ENCODE measurements around the gene ARHGEF38.

DNA sequence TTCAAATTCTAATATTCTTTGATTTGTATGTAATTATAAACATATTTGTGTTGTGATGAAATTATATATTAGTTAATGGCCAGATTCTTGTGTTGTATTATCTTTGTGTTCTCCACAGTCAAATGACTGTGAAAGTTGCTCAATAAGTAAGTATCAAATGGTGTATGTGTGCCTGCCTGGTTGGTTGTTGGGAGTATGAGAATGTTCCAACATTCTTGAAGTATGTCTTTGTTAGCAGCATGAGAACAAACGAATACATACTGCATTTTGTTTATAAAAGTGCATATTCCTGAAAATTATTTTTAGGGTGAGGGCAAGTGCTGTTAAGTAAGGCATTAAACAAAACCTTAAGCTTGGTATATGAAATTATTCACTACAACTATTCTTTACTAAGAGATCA lies 16.2 kb downstream of the ARHGEF38 start:
- TF ChIP-seq, protein P1, sequence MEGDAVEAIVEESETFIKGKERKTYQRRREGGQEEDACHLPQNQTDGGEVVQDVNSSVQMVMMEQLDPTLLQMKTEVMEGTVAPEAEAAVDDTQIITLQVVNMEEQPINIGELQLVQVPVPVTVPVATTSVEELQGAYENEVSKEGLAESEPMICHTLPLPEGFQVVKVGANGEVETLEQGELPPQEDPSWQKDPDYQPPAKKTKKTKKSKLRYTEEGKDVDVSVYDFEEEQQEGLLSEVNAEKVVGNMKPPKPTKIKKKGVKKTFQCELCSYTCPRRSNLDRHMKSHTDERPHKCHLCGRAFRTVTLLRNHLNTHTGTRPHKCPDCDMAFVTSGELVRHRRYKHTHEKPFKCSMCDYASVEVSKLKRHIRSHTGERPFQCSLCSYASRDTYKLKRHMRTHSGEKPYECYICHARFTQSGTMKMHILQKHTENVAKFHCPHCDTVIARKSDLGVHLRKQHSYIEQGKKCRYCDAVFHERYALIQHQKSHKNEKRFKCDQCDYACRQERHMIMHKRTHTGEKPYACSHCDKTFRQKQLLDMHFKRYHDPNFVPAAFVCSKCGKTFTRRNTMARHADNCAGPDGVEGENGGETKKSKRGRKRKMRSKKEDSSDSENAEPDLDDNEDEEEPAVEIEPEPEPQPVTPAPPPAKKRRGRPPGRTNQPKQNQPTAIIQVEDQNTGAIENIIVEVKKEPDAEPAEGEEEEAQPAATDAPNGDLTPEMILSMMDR (IDR thresholded peaks at IDR 0.05; ENCODE audit: low read depth, low read length, missing input control) = no peak
- TF ChIP-seq RAD21 (IDR thresholded peaks at IDR 0.05) = no peak
- no peak for TF ChIP-seq SP1 (IDR thresholded peaks at IDR 0.05)

Measured in liver (tissue), 3 donors.